GM13977 (cell line): ENCODE results near the gene SUMO4.

Source experiments
- DNase-seq: peaks from one replicate; pipeline ENCODE4 v3.0.0; 2012; ENCODE audit warnings: low spot score
- CTCF ChIP-seq: IDR thresholded peaks from 2 replicates; pipeline ENCODE4 v1.5.1; 2012; ENCODE audit warnings: mild to moderate bottlenecking, control low read depth; ENCODE audit not compliant: insufficient read depth; ENCODE audit errors: extremely low read depth, missing control alignments
- in situ Hi-C: fragments of 300-500 bp; cut with MboI; formaldehyde crosslinking; loops from one replicate; pipeline ENCODE4 v1.12.0; 2022; ENCODE audit warnings: low sequenced_read_pairs, low pct_unique_long_range_greater_than_20kb, mixed read lengths, inconsistent platforms; ENCODE audit not compliant: unreplicated experiment

The SUMO4 gene

GRCh38 chr6:149414009-149414408, 13.9 kb downstream of the SUMO4 start:
- TF ChIP-seq CTCF, result no peak
- no peak for DNase-seq
- in situ Hi-C loops, result loop anchor here (10.0 kb wide), 1 partner anchor 229 kb away; no protein-coding TSS in a partner anchor

- TF ChIP-seq CTCF, result no peak
- in situ Hi-C loops, result loop anchor here (10.0 kb wide), 1 partner anchor 230 kb away; no protein-coding TSS in a partner anchor
- no peak for DNase-seq
These were observed 14.8 kb downstream of the SUMO4 start for GRCh38 chr6:149414821-149415220.

GRCh38 chr6:149419696-149420404, 19.8 kb downstream of the SUMO4 start:
- no peak for TF ChIP-seq CTCF
- no peak for DNase-seq
- in situ Hi-C loops, result loop anchor here (10.0 kb wide), 2 partner anchors 235 to 345 kb away; no protein-coding TSS in a partner anchor

- DNase-seq, result no peak
- TF ChIP-seq CTCF, result no peak
- in situ Hi-C loops, result loop anchor here (10.0 kb wide), 1 partner anchor 346 kb away; no protein-coding TSS in a partner anchor
These were observed 21.1 kb downstream of the SUMO4 start for GRCh38 chr6:149421132-149421531.

- in situ Hi-C loops, result loop anchor here (10.0 kb wide), 1 partner anchor 348 kb away; no protein-coding TSS in a partner anchor
These were observed 22.5 kb downstream of the SUMO4 start for GRCh38 chr6:149422581-149422980.

GRCh38 chr6:149423964-149424440, 23.9 kb downstream of the SUMO4 start:
- no peak for DNase-seq
- TF ChIP-seq CTCF, result no peak
- in situ Hi-C loops, result loop anchor here (10.0 kb wide), 1 partner anchor 349 kb away; no protein-coding TSS in a partner anchor

More at GRCh38 chr6:149422581-149422980, 22.5 kb downstream of the SUMO4 start:
- no peak for DNase-seq
- TF ChIP-seq CTCF, result no peak
